IPS-NIHi7 (cell line): ENCODE measurements around the gene SULT1A1.
"Not testable (repeated sequence)": the region's sequence is repeated elsewhere in the genome, so short reads cannot be mapped to it uniquely, and the experiment has no call there.

Source experiments
- DNase-seq: peaks from one replicate; pipeline ENCODE4 v3.0.0; 2012; ENCODE audit warnings: mixed read lengths; ENCODE audit errors: extremely low spot score

Gene SULT1A1

DNA sequence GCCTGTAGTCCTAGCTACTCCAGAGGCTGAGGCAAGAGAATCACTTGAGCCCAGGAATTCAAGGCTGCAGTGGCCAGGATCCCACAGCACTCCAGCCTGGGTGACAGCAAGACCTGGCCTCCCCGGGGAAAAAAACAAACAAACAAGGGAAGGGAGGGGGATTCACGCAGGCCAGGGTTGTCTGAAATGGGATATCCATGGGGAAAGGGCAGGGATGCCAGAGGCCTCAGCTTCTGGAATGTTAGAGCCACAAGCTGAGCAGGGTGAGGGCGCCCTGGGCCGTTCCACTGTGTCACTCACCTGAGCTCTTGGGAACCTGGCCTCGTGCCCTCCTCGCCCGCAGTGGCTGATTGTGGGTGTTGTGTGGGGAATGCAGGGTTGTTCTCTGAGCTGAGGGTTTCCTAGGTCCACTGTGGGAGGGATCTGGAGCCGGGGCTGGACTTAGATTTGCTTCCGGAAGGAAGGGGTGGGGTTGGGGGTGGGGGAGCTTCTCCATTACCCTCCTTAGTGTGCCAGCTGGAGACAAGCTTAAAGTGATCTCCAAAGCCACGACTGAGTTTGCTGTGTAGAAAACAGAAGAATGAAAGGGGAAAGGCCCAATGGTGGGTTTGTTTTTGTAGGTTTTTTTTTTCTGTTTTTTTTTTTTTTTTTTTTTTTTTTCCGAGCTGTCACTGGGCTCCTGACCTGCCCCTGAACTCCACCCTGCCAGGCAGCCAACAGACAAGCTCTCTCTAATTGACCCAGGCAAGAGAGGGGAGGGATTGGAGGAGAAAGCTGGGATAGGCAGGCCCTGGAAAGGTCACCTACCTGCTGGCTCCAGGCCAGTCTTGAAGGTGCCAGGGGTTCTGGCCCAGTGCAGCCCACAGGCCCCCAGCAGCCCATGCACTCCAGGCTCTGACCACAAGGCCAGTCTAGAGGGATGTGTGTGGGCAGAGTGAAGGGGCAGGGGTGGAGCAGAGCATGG is at the start of gene SULT1A1:
SULT1A1 (minus strand) TSS at position 414 of the 964 bp plus-strand sequence. CDS start 1,189 bp downstream, outside the sequence.
- no peak for DNase-seq

GRCh38 chr16:28639959-28640358 is 30.1 kb upstream of the SULT1A1 start:
- DNase-seq: not testable (repeated sequence)

DNA sequence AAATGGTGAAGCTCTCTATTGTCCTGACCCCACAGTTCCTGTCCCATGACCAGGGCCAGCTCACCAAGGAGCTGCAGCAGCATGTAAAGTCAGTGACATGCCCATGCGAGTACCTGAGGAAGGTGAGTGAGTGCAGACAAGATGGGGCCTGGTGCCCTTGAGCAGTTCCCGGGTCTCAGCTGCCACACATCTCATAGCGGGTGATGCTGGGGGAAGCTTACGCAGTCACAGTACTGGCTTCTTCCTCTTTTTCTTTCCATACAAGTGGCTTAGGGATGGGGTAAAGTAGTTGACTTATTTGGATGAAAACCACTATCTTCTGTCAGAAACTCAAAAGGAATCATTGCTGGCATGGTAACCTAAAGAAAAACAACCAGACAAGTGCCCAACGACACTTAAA is 28.5 kb upstream of the SULT1A1 start:
- not testable (repeated sequence) for DNase-seq

DNA sequence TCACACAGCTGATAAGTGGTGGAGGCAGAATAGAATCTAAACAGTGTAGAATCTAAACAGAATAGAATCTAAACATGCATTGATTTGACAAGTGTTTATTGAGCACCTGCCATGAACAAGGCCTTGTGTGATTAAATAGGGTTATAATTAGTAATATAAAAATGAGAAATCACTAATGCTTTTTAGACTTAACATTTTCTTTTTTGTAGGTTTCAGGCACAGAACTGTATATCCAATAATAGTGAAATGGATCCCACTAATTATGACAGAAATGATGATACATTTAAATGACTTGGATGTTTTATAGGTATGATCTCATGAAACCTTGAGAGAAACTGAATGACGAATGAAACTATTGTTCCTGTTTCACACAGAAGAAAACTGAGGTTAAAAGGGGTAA is 27.9 kb upstream of the SULT1A1 start, which contains the start of gene NPIPB8:
NPIPB8 (plus strand) TSS at position 301 of the 400 bp plus-strand sequence. CDS start 296 bp downstream, outside the sequence.
- DNase-seq: not testable (repeated sequence)

GRCh38 chr16:28636093-28636823 is 26.4 kb upstream of the SULT1A1 start:
- not testable (repeated sequence) for DNase-seq

GRCh38 chr16:28630905-28631304 is 21.1 kb upstream of the SULT1A1 start:
- not testable (repeated sequence) for DNase-seq

DNA sequence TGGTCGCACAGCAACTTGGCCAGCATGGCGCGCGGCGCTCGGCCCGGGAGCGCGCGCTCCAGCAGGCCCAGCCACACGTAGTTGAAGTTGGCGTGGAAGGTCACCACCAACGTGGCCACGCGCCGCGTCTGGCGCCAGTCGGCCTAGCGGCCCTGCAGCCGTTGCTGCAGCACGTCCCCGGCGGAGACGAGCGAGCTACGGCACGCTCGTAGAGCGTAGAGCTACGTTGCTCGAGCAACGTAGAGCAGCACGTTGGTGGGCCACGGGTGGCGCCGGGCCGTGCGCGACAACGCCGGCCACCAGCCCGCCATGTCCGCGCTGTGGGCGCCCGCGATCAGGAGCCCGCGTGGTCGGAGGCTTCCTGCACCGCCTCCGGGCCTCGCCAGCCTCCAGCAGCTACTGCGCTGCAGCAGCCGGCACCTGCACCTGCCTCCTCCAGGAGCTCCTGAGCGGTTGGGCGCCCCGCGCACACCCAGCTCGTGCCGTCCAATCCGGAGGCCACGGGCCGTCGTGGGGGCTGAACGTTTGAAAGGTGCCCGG is 13.4 kb upstream of the SULT1A1 start:
- DNase-seq: no peak

- DNase-seq: not testable (repeated sequence)
These were observed 12.8 kb upstream of the SULT1A1 start for GRCh38 chr16:28622532-28623171.

DNA sequence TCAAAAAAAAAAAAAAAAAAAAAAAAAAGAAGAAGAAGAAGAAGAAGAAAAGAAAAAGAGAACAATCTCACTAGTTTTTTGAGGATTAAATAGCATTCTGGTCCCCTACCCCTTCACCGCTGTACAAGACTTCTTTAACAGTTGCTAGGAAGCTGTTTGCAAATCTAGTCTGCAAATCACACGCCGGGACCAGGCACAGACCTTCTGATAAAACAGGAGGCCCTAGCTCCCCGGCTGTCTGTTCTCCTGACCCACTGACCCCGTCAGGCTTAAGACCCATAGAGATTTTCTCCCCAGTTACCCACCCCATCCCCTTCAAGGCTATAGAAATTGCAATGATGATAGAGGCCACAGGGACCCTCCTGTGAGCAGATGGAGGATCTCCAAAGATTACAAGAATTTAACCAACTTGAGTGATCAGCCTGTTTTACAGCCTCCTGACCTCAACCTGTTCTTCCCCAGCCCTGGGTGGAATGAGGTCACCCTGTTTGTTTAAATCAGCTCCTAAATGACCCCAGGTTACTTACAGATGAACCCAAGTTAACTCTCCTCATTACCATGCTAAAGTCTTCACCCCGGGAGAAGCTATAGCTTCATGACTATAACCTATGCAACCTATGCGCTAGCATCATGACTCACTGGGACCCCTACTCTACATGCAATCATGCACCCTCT is 11.8 kb upstream of the SULT1A1 start:
- DNase-seq: no peak

- DNase-seq: not testable (repeated sequence)
These were observed 10.5 kb upstream of the SULT1A1 start for GRCh38 chr16:28620316-28620715.

DNA sequence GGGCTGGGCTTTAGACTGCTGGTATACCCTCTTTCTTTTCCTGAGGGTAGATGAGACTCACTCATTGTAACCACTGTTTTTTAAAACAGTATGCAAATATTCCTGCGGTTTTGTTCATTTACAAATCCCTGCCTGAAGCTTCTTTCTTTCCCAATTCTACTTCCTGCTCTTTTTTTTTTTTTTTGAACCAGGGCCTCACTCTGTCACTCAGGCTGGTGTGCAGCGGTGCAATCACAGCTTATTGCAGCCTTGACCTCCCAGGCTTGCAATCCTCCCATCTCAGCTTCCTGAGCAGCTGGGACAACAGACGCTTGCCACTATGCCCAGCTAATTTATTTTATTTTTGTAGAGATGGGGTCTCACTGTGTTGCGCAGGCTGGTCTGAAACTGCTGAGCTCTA is 8.0 kb upstream of the SULT1A1 start:
- no peak for DNase-seq

- no peak for DNase-seq
These were observed 6.8 kb upstream of the SULT1A1 start for GRCh38 chr16:28616636-28617035.

GRCh38 chr16:28616224-28616577 is 6.4 kb upstream of the SULT1A1 start:
- DNase-seq: not testable (repeated sequence)

GRCh38 chr16:28615486-28616223 is 5.8 kb upstream of the SULT1A1 start:
- DNase-seq: not testable (repeated sequence)

- not testable (repeated sequence) for DNase-seq
These were observed 4.7 kb upstream of the SULT1A1 start for GRCh38 chr16:28614561-28614960.

GRCh38 chr16:28613912-28614311 is 4.1 kb upstream of the SULT1A1 start:
- DNase-seq: not testable (repeated sequence)

- not testable (repeated sequence) for DNase-seq
These were observed 2.8 kb upstream of the SULT1A1 start for GRCh38 chr16:28612359-28613280.

- DNase-seq: no peak
These were observed 849 bp upstream of the SULT1A1 start for GRCh38 chr16:28610595-28611191.
